ENCODE measurements around the gene FAM110D.
A peak's percentile ranks its signal among the peaks of the same experiment; 100 is the strongest.

The FAM110D gene

GRCh38 chr1:26164036-26164860 lies 5.4 kb downstream of the FAM110D start:
- DNase-seq = peak in 1 of 2 donors; percentile 11

- no peak for DNase-seq
Observed at GRCh38 chr1:26164861-26165842, 6.3 kb downstream of the FAM110D start.

GRCh38 chr1:26166719-26167281 lies 7.9 kb downstream of the FAM110D start:
- no peak for DNase-seq

DNA sequence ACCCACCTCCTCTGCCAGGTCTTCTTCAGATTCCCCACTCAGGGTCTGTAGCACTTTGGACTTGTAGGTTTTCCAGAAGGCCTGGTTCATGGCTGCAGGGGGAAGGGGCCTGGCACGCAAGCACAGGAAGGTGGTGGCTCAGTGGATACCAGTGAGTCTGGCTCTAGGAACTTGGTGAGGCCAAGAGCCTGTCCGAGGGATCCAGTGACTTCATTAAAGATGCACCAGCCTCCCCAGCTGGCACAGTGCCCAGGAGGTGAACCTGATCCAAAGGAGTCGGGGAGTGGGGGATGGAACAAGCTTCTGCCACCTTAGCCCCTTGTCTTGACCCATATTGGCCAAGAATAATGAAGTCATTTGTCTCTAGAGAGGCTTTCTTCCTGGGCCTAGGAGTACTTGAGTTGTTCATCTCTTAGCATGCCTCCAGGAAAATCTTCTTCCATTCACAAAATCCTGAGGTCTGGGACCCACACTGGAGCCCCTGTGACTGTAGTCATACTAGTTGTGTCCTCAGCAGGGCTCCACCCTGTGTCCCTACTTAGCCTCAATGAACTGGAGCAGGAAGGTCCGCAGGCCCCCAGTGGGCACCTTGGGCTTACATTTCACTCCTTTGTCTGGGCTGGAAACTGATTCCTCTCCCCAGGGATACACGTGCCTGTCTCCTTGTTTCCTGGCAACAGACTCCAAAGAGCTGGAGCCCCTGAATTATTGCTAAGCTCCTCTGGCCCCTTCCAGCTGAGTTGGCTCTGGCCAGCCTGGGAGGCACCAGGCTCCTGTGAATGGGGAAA lies 9.7 kb downstream of the FAM110D start, which contains the start of gene C1orf232:
Gene C1orf232 (minus strand): TSS at position 554 of the 788 bp plus-strand sequence. CDS start 464 bp downstream, at position 90.
- DNase-seq = no peak

DNA sequence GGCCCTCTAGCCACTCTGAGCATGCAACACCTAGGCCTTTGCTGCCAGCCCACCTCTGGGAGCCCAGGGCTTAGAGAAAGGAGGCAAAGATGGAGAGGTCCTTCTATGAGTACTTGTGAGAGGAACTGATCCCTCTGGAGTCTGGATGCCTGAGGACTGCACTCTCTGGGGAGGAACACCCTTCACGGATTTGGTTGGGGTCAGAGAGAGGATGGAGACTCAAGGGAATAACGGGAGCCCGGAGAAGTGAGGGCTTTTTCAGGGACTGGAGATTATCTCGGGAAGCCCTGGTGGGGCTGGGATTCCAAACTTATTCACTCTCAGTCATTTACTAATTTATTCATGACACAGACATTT lies 10.3 kb downstream of the FAM110D start:
- DNase-seq = no peak

GRCh38 chr1:26169669-26170471 lies 11.0 kb downstream of the FAM110D start, which contains the start of gene ZNF593:
ZNF593 (plus strand) TSS chr1:26169908; CDS start chr1:26169984, 76 bp downstream.
- DNase-seq = peak; percentile 76 to 89

- DNase-seq = no peak
Observed at GRCh38 chr1:26170472-26170821, 11.6 kb downstream of the FAM110D start.

DNA sequence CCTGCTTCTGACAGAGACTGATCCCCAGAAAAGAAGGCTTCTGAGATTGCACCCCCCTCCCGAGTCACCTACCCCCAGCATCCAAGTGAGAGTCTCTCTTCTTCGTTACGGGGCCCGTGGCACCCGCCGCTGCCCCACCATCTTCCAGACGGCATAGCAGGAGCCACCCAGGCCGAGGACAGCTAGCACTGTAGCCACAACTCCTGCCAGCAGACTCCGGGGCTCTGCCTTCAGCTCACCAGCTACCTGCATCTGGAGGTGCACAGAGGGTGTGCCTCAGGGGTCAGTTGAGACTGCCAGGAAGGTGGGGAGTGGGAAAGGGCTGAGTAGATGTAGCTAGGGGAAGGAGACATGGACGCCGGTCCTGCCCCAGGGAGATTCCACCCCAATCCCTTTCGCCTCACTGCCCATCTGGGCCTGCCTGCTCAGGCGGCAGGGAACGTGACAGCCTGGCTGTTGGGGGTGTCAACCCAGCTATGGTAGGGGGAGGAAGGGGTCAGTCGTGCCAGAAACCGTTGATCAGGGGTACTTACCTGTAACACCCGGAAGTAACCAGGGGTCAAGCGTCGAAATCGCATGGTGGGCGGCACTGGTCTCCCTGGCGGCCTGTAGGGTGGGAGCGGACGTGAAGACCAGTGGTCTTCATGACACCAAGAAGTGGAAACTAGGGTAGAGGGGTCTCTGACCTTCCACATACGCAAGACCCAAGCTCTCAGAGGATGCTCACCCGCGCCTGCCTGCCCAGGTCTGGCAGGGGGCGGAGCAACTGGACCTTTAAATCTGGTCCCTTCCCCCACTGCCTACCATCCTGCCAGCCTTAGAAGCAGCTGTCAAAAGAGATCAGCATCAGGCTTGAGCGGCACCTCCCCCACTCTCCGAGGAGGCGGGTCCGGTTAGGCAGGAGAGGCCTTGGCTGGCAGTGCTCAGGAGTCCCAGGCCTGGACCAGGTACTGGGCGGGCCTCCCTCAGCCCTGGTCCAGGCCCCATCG lies 12.5 kb downstream of the FAM110D start, which contains the start of gene ZNF593OS:
Gene ZNF593OS (minus strand): TSS at position 749 of the 989 bp plus-strand sequence. CDS start 171 bp downstream, at position 578.
- no peak for DNase-seq

- no peak for DNase-seq
Observed at GRCh38 chr1:26175346-26175745, 16.5 kb downstream of the FAM110D start.

DNA sequence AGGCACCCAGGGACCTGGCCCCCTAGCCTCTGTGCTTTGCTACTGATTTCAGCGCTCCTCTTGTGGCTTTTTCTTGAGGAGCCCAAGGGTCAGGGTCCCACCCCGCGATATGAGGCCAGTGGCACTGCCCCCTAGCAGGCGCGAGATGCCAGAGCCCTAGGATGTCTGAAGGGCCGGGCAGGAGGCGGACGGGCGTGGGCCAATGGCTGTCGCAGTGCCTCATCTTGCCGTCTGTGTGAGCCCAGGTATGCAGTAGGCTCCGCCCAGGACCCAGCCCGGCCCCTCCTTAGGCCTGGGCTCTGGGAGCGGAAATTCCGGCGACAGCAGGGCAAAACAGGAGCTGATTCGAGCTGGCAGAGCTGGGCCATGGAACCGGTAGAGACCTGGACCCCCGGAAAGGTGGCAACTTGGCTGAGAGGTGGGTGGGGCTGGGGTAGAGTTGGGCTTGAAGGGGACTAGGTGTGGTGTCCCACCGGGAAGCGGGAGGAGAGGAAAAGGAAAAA lies 18.4 kb downstream of the FAM110D start, which contains the start of gene CNKSR1:
Gene CNKSR1 (plus strand): TSS at position 310 of the 503 bp plus-strand sequence. CDS start 57 bp downstream, at position 367.
- DNase-seq = no peak

DNA sequence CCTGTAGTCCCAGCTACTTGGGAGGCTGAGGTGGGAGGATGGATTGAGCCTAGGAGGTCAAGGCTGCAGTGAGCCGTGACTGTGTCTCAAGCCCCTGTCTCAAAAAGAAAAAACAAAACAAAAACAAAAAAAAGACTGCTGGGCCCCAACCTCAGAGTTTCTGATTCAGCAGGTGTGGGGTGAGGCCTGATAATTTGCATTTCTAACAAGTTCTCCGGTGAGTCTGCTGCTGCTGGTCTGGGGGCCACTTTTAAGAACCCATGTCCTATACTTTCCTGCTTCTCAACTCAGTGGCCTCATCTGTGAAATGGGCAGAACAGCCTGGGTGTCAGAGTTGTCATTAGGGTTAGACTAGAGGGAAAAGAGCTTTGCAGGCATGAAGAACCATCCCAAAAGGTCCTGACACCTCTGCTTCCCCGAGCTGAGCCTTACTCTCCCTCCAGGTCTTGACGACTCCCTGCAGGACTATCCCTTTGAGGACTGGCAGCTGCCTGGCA lies 21.2 kb downstream of the FAM110D start:
- no peak for DNase-seq

DNA sequence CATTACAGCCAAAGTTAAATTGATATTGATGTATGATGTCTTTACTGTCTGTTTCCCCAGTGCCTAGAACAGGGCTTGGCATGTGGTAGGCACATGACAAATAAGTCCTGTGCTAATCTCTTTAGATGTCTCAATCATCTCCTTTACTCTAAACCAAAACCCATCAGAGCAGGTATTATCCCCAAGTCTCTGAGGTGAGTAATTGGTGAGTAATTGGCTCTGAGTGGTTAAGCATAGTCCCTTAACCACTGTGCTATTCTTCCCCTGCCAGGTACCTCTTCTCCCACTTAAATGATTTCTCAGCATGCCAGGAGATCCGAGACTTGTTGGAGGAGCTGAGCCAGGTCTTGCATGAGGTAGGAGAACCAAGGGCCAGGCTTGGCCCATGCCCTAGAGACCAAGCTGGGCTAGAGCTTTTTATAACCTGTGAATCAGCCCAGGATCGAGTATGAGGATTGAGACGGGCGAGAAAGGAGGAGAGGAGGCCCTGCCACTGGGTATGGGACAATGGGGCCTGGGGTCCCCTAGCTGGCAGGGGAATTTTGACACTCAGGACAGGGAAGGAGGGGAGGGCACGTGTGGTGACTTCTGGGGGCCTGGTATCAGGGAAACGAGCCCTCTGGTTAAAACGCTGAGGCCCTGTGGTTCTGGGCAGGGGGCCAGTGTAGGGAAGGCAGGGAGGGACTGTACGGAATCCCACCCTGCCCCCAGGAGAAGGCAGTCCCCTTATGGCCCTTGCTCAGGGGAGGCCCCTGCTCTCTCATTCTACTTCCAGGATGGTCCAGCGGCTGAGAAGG lies 22.9 kb downstream of the FAM110D start:
- DNase-seq = no peak

DNA sequence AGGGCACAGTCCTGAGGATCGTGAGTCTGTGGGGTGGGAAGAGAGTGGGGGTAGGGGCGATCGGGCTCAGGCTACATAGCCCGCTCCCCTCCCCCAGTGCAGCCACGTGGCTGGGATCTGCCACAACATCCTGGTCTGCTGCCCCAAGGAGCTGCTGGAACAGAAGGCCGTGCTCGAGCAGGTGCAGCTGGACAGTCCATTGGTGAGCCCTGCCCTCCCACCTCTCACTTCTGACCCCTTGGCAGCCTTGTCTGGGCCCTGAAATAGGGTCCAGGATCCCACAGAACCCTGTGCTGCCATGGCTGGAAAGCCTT lies 23.5 kb downstream of the FAM110D start:
- no peak for DNase-seq

- DNase-seq = no peak
Observed at GRCh38 chr1:26184086-26184485, 25.2 kb downstream of the FAM110D start.

DNA sequence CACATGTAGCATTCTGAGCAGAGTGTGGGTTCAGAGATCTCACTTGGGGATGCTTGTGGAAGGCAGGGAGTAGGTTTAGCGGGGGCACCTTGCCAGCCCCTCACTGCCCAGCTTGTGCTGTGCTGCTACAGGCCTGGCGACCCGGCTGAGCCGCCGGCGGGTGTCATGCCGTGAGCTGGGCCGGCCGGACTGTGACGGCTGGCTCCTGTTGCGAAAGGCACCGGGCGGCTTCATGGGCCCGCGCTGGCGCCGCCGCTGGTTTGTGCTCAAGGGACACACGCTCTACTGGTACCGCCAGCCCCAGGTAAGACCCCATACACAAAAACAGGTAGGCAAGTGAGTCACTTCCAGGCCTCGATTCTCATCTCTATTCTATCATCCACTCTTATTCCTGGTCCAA lies 26.0 kb downstream of the FAM110D start:
- DNase-seq = no peak

- DNase-seq = no peak
Observed at GRCh38 chr1:26187882-26188281, 29.0 kb downstream of the FAM110D start.

GRCh38 chr1:26188477-26188876 lies 29.6 kb downstream of the FAM110D start:
- no peak for DNase-seq

GRCh38 chr1:26189331-26189730 lies 30.5 kb downstream of the FAM110D start:
- DNase-seq = no peak
